ENCODE measurements around the gene XAF1.
"Not testable (repeated sequence)": the region's sequence is repeated elsewhere in the genome, so short reads cannot be mapped to it uniquely, and the experiment has no call there.

The XAF1 gene

DNA sequence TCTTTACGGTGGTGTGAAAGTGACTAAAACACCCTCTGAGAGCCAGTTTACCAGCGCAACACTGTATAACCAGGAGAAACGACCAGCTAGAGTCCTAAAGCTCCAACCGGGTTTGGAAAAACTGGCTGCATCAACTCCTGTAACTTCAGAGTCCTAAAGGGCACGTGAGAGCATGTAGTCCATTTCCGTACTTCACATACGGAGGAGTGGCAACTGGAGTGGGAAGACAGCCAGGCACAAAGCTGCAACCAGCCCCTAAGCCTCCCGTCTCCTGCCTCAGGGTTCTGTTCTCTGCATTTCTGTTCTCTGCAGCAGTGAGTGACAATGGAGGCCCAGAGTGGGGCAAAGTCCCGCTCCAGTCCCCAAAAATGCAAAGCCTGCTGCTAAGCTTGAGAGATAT, 56.4 kb downstream of the XAF1 start:
- no peak for DNase-seq

- DNase-seq: no peak
Measured at GRCh38 chr17:6815775-6816174, 59.9 kb downstream of the XAF1 start.

DNA sequence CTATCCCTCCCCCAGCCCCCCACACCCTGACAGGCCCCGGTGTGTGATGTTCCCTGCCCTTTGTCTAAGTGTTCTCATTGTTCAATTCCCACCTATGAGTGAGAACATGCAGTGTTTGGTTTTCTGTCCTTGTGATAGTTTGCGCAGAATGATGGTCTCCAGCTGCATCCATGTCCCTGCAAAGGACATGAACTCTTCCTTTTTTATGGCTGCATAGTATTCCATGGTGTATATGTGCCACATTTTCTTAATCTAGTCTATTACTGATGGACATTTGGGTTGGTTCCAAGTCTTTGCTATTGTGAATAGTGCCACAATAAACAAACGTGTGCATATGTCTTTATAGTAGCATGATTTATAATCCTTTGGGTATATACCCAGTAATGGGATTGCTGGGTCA, 60.5 kb downstream of the XAF1 start:
- not testable (repeated sequence) for DNase-seq

GRCh38 chr17:6818938-6819337, 63.1 kb downstream of the XAF1 start:
- DNase-seq: no peak

DNA sequence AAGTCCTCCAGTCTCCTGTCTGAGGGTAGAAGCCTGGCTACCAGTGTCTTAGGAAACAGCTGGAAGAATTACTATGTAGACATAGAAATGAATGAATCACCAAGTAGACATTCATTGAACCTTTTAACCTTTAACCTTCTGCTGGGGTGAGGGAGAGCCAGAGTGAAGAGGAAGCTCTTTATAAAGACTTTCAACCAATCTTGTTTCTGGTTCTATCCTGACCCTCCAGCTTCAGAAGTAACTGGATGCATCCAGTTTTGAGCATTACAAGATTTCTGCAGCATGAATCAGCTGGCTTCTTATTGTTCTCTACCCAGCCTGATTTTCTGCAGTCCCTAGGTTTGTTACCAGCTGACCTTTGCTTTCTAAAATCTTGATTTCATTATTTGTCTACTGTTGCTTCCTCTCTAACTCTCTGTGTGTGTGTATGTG, 67.2 kb downstream of the XAF1 start:
- DNase-seq: no peak
